DMS 273 (cell line): Measurements from ENCODE around the gene EHBP1.

Source experiments
- DNase-seq: peaks from one replicate; lab custom pipeline; 2025; ENCODE audit not compliant: unreplicated experiment; lab: John Stamatoyannopoulos, UW

Gene EHBP1

GRCh38 chr2:62705007-62705829 lies at the start of gene EHBP1:
TSS of gene EHBP1 (plus strand) at chr2:62705713. CDS start at chr2:62707192, 1,479 bp downstream.
- peak; percentile 99 for DNase-seq

DNA sequence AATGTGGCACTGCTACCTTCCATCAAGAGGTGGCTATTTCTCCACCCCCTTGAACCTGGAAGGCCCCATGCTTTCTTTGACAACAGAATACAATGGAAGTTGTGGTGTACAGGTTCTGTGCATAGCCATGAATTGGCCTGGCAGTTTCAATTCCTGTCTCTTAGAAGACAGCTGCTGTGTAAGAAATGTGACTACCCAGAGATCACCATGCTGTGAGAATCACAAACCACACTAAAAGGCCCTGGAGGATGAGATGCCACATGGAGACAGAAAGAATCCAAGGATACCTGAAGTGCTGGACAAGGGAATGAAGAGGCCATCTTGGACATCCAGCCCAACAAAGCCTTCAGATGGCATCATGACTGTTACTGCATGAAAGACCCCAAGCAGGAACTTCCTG lies 47.7 kb upstream of the EHBP1 start:
- DNase-seq = no peak

GRCh38 chr2:62658891-62659290 lies 46.6 kb upstream of the EHBP1 start:
- no peak for DNase-seq

- DNase-seq = no peak
Observed at GRCh38 chr2:62660087-62660486, 45.4 kb upstream of the EHBP1 start.

DNA sequence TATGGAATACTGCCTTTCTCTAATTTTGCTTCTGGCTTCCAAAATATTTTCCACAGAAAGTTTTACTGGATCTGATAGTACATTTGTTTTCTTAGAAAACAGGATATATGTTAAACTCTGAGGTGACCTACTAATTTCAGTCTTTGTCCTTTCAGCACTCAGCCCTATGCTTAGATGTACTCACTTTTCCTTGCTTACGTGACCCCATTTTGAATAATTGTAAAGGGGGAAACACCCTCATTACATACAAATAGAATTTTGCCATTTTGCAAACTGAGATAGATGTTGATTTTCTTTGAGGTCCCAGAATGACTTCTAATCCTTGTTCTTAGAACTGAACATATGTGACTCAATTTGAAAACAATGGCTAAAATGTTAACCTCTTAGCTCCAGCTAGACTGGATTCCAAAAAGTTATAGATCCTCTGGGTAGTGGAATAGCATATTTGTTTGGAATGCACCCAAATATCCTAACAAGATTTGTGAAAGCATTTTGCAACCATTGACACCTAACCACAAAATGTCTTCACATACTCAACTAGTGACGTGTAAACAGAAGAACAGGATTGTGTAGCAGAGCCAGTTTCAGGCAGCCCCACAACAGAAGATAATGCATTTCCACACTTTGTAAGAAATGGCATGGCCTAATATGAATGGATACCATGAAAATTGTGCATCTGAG lies 44.8 kb upstream of the EHBP1 start:
- DNase-seq = no peak

DNA sequence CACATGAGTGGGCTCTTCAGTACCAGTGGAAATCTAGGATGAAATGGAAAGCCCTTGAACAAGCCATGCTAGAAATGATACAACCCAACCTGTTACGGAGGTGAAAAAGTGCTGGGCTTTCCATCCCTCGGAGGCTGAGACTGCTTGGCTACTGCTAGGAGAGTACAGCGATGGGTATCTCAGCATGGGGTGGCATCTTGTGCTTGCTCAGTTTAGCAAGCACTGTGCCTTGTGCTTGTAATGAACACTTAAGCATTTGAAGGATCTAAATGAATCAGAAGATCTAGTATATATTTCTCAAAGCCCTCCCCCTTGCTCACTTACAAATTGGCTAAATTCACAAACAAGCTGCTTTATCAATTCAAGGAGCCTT lies 44.3 kb upstream of the EHBP1 start:
- DNase-seq = no peak

DNA sequence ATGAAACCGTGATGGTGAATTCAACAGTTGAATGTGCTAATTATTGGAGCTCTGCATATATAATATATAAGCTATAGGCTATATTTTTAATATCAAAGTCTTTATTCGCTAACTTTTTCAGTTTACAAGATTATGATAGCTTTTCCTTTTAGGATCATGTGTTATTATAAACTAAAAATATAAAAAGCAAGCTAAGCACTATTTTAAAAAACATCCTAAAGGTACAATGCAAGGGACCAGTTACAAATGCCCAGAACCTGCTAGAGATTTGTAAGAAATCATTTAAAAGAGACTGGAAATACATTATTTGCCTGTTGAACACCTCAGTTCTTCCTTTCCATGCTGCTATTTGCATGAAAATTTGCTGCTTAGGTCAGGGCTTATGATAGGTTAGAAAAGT lies 43.4 kb upstream of the EHBP1 start:
- DNase-seq = no peak

DNA sequence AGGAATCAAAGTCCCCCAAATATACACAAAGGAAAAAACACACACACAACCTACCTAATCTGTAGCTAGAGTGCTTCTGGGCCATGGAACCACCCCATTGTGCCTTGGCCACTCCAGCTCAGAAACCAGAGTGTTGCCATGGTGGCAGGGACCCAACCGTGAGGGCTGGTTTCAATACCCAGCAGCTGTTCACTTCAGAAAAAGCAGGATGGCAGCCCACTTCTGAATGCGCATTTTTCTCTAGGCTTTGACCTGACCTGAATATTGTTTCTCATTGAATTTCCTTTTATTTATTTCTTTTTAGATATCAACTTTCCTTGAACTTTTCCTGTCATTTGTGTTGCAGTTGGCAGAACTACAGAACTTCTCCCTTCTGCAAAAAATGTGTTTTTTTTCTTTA lies 43.0 kb upstream of the EHBP1 start:
- peak; percentile 63 for DNase-seq

DNA sequence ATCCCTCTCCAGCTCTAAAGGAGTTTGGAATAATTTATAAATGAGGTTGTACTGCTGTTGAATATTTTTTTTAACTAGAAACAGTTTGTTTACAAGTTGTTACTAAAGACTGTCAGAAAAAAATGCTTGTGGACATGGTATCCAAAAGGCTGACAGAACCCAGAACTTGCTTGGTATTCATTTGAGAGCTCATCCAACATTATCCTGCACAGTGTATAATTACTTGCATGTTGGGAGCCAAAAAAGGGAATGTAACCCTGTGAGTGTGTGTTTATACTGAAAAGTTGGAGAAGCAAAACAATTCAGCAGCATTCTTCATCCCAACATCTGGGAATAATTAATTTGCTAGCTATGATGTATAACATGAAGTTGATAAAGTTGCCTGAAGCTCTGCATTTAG lies 42.1 kb upstream of the EHBP1 start:
- DNase-seq = peak; percentile 17

- DNase-seq = no peak
Observed at GRCh38 chr2:62663920-62664795, 41.4 kb upstream of the EHBP1 start.

GRCh38 chr2:62665446-62665845 lies 40.1 kb upstream of the EHBP1 start:
- no peak for DNase-seq

DNA sequence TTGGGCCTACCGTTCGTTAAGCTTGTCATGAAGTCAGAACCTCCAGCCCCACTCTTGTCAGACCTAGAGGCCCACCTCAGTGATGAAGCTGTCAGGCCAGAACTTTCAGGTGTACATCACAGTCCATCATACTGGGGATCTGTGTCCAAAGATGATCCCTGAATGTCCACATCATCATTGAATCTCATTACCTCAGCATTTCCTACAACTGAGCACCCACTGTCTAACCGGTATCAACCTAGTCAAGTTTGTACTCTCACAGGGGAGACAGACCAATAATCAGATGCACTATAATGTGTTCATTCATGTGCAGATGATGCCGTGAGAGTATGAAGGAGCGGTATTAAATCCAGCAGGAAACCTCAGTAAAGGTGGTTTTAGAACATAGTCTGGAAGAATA lies 36.3 kb upstream of the EHBP1 start:
- DNase-seq = no peak

- no peak for DNase-seq
Observed at GRCh38 chr2:62672601-62673000, 32.9 kb upstream of the EHBP1 start.

- no peak for DNase-seq
Observed at GRCh38 chr2:62675062-62675461, 30.5 kb upstream of the EHBP1 start.

GRCh38 chr2:62685256-62685655 lies 20.3 kb upstream of the EHBP1 start:
- no peak for DNase-seq

- peak; percentile 43 for DNase-seq
Observed at GRCh38 chr2:62686012-62686685, 19.4 kb upstream of the EHBP1 start.

DNA sequence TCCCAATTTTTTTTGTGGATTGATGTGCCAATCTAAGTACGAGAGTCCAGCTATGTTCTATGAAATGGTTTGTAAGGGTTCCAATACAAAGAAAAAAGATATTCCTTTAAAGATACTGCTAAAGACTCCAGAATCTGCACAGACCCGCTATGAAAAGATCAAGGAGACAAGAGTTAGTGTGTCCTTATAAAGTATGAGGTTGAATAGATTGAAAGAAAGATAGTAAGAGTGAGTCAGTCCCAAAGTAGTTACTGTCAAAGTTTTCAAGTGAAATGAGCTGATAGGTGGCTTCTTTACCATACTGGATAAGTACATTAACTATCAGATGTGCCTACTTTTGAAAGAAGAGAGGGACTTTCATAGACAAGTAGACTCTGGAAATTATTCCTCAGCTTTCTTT lies 17.9 kb upstream of the EHBP1 start:
- no peak for DNase-seq

DNA sequence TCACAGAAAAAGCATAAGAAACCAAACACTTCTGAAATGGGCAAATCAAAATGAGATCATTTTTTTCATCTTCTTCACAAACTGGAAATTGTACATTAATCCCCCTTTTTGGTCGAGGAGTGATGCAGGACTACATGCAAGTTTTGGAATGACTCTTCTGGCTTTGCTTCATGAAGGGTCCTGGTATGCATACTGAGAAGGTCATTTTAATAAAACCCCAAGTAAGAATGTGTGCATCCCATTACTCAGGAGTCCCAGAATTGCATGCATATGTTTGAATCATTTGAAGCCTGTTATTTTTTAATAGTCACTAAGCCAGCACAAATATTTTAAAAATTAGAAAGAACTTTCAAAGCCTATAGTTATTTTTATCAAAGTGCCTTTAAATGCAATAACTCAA lies 16.7 kb upstream of the EHBP1 start:
- no peak for DNase-seq

- no peak for DNase-seq
Observed at GRCh38 chr2:62691186-62691585, 14.3 kb upstream of the EHBP1 start.

GRCh38 chr2:62692225-62692624 lies 13.3 kb upstream of the EHBP1 start:
- DNase-seq = no peak

DNA sequence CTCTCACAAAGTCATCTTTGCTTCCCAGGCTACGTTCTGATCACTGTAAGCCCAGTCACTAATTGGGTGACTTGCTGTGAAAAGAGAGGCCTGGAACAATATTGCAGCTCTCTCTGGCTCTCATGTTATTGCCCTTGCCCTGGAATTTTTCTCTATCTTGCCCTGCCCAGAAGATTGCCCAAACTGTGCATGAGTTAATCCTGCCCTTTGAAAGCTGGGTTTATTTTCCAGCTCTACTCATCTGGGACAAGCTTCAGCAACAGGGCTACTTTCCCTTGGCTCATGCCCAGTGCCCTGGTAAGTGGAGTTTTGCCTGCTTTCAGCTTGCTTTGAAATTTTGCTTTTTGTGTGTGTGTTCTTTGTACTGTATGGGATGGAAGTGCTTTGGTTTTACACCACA lies 6.9 kb upstream of the EHBP1 start:
- no peak for DNase-seq
